ENCODE measurements around the gene ASB13. TPM values are rescaled to one million over a fixed set of nuclear protein-coding genes. Genes with fewer than 3 reads are reported as not detected.

Gene ASB13
- total and polyA plus RNA-seq, 2 donors from 2014 or later = 47.7 to 95.1 TPM

- FAIRE-seq = no peak
- no peak overlapping the region for H3K27ac ChIP-seq (ENCODE audit: low read depth in 2 of 2, low read length in 2 of 2)
- intact Hi-C loops (cut with DNase I) = no loop called here
Observed at GRCh38 chr10:5658871-5659618, 7.3 kb downstream of the ASB13 start.

GRCh38 chr10:5656737-5657579, 9.4 kb downstream of the ASB13 start:
- H3K27ac ChIP-seq (ENCODE audit: low read depth in 2 of 2, low read length in 2 of 2) = no peak overlapping the region
- H3K27me3 ChIP-seq (ENCODE audit: control insufficient read depth, insufficient read depth, low read length) = no peaks in the 10 kb centered on the region
- no peak overlapping the region for H3K4me3 ChIP-seq (ENCODE audit: low read length in 3 of 3)
- H3K9ac ChIP-seq (ENCODE audit: low read length in 3 of 3) = no peak overlapping the region
- intact Hi-C loops (cut with DNase I) = no loop called here
- FAIRE-seq = no peak
- TF ChIP-seq CTCF (IDR thresholded peaks at IDR 0.05; ENCODE audit: borderline replicate concordance, extremely low read depth, insufficient read depth) = no peak
- H3K9me3 ChIP-seq (ENCODE audit: control insufficient read depth in 2 of 3, insufficient read depth in 1 of 3, low read length in 3 of 3) = no peaks in the 10 kb centered on the region
- H3K36me3 ChIP-seq (ENCODE audit: control insufficient read depth in 2 of 3, insufficient read depth in 3 of 3, low read length in 3 of 3) = no peaks in the 10 kb centered on the region
- H3K4me1 ChIP-seq (ENCODE audit: control insufficient read depth in 2 of 3, insufficient read depth in 2 of 3, low read depth in 1 of 3, low read length in 3 of 3) = peaks cover 0 to 28% (median 27%) of the 10 kb centered on the region in 3 donors
- DNase-seq = no peak

More at GRCh38 chr10:5658871-5659618, 7.3 kb downstream of the ASB13 start:
- peaks cover 0 to 30% (median 23%) of the 10 kb centered on the region in 3 donors for H3K4me1 ChIP-seq (ENCODE audit: control insufficient read depth in 2 of 3, insufficient read depth in 2 of 3, low read depth in 1 of 3, low read length in 3 of 3)
- DNase-seq = peak in 4 of 5 donors; percentile 56 to 65 (median 62)
- H3K9ac ChIP-seq (ENCODE audit: low read length in 3 of 3) = no peak overlapping the region
- H3K4me3 ChIP-seq (ENCODE audit: low read length in 3 of 3) = no peak overlapping the region
- H3K9me3 ChIP-seq (ENCODE audit: control insufficient read depth in 2 of 3, insufficient read depth in 1 of 3, low read length in 3 of 3) = no peaks in the 10 kb centered on the region
- no peaks in the 10 kb centered on the region for H3K27me3 ChIP-seq (ENCODE audit: control insufficient read depth, insufficient read depth, low read length)
- H3K36me3 ChIP-seq (ENCODE audit: control insufficient read depth in 2 of 3, insufficient read depth in 3 of 3, low read length in 3 of 3) = no peaks in the 10 kb centered on the region
- TF ChIP-seq CTCF (IDR thresholded peaks at IDR 0.05; ENCODE audit: borderline replicate concordance, extremely low read depth, insufficient read depth) = no peak

- H3K27me3 ChIP-seq (ENCODE audit: control insufficient read depth, insufficient read depth, low read length) = no peaks in the 10 kb centered on the region
- no peaks in the 10 kb centered on the region for H3K9me3 ChIP-seq (ENCODE audit: control insufficient read depth in 2 of 3, insufficient read depth in 1 of 3, low read length in 3 of 3)
- FAIRE-seq (no peak), DNase-seq (no peak)
- H3K4me1 ChIP-seq (ENCODE audit: control insufficient read depth in 2 of 3, insufficient read depth in 2 of 3, low read depth in 1 of 3, low read length in 3 of 3) = peaks cover 0 to 22% (median 20%) of the 10 kb centered on the region in 3 donors
- intact Hi-C loops (cut with DNase I) = no loop called here
- no peak for TF ChIP-seq CTCF (IDR thresholded peaks at IDR 0.05; ENCODE audit: borderline replicate concordance, extremely low read depth, insufficient read depth)
- no peak overlapping the region for H3K4me3 ChIP-seq (ENCODE audit: low read length in 3 of 3)
- no peak overlapping the region for H3K27ac ChIP-seq (ENCODE audit: low read depth in 2 of 2, low read length in 2 of 2)
- no peak overlapping the region for H3K9ac ChIP-seq (ENCODE audit: low read length in 3 of 3)
- H3K36me3 ChIP-seq (ENCODE audit: control insufficient read depth in 2 of 3, insufficient read depth in 3 of 3, low read length in 3 of 3) = peaks cover 0 to 8% (median 4%) of the 10 kb centered on the region in 3 donors
Observed at GRCh38 chr10:5655121-5655520, 11.3 kb downstream of the ASB13 start.

All from kidney (tissue), 14 donors.